NCI-H2196 treated with DMSO at 0.1 percent for 48 hours (cell line): ENCODE data around the gene ARAP3.
A peak's percentile ranks its signal among the peaks of the same experiment; 100 is the strongest.
"Not testable (repeated sequence)": the region's sequence is repeated elsewhere in the genome, so short reads cannot be mapped to it uniquely, and the experiment has no call there.

ENCODE experiments used
- DNase-seq: peaks from one replicate; lab custom pipeline; 2025; ENCODE audit not compliant: unreplicated experiment; lab: John Stamatoyannopoulos, UW

Gene ARAP3

GRCh38 chr5:141618804-141619554 is 63.1 kb downstream of the ARAP3 start, which contains the start of gene DIAPH1:
DIAPH1 (minus strand) TSS chr5:141619000; CDS start chr5:141618914, 86 bp downstream.
- peak; percentile 96 for DNase-seq

GRCh38 chr5:141618030-141618803 is 63.8 kb downstream of the ARAP3 start:
- peak; percentile 57 for DNase-seq

DNA sequence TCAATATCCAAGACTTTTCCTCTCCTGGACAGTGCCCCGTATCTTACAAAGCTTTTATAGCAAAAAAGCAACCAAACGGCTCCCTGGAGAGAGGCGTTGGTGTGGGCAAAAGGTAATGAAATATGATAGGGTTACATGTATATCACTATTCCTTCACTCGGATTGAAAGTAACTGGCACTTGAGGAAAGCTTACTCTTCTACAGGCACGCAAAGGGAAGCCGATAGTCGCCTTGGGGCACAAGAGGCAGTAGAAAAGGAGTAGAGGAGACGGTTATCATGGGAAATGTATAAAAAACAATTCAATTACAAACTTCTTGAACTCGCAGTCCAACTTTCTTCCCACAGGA is 64.4 kb downstream of the ARAP3 start:
- DNase-seq, result no peak

DNA sequence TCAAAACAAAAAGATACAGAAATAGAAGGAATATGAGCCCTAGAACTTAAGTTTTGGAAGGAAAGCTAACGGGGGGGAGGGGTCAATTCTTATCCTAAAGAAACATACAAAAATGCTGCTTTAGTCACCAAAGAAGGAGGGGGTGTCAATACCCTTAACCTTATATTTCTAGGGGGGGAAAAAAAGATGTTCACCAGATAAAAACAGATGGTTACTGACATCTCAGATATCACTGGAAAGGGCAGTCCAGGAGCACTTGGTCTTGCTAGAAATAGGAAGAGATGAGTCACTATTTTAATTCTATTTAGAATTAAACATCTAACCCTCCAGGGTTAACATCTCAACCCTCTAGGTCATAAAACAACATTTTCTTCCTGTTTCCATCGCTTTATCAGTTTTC is 64.9 kb downstream of the ARAP3 start:
- no peak for DNase-seq

GRCh38 chr5:141615991-141616720 is 65.9 kb downstream of the ARAP3 start:
- no peak for DNase-seq

GRCh38 chr5:141613344-141613743 is 68.7 kb downstream of the ARAP3 start:
- no peak for DNase-seq

DNA sequence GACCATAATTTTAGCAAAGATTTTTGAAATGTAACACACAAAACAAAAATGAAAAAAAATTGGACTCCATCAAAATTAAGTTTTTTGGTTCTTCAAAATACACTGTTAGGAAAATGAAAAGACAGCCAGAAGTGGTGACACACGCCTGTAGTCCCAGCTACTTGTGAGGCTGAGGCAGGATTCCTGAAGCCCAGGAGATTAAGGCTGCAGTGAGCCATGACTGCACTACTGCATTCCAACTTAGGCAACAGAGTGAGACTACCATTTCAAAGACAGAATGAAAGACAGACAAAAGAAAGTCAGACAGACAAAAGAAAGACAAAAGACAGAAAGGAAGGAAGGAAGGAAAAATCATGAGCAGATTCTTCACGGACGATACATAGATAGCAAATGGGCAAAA is 70.7 kb downstream of the ARAP3 start:
- DNase-seq, result no peak

- not testable (repeated sequence) for DNase-seq
These were observed 72.1 kb downstream of the ARAP3 start for GRCh38 chr5:141609921-141610320.

- no peak for DNase-seq
These were observed 73.0 kb downstream of the ARAP3 start for GRCh38 chr5:141609044-141609443.

GRCh38 chr5:141608557-141608956 is 73.5 kb downstream of the ARAP3 start:
- no peak for DNase-seq

DNA sequence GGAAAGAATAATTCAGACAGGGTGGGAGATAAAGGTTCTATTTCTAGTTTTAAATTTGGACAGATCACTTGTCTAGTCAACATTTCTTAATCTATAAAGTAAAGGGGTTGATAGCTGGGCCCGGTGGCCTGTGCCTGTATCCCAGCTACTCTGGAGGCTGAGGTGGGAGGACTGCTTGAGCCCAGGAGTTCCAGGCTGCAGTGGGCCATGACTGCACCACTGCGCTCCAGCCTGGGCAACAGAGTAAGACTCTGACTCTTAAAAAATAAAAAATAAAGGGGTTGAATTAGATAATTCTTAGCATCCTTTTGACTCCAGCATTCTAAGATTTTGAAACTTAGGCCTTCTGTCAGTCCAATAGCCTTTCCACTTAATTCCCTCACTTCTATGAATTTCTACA is 74.0 kb downstream of the ARAP3 start:
- no peak for DNase-seq

GRCh38 chr5:141605523-141606277 is 76.3 kb downstream of the ARAP3 start:
- no peak for DNase-seq

GRCh38 chr5:141603923-141604717 is 77.9 kb downstream of the ARAP3 start:
- no peak for DNase-seq
